HG03520 (cell line): Measurements from ENCODE around the gene CST7.

ENCODE experiments used
- ATAC-seq: cut with Tn5 transposase; IDR thresholded peaks from one replicate; pipeline ENCODE4 v1.9.1; 2021; ENCODE audit warnings: mild to moderate bottlenecking, moderate library complexity; ENCODE audit not compliant: unreplicated experiment

CST7 gene

DNA sequence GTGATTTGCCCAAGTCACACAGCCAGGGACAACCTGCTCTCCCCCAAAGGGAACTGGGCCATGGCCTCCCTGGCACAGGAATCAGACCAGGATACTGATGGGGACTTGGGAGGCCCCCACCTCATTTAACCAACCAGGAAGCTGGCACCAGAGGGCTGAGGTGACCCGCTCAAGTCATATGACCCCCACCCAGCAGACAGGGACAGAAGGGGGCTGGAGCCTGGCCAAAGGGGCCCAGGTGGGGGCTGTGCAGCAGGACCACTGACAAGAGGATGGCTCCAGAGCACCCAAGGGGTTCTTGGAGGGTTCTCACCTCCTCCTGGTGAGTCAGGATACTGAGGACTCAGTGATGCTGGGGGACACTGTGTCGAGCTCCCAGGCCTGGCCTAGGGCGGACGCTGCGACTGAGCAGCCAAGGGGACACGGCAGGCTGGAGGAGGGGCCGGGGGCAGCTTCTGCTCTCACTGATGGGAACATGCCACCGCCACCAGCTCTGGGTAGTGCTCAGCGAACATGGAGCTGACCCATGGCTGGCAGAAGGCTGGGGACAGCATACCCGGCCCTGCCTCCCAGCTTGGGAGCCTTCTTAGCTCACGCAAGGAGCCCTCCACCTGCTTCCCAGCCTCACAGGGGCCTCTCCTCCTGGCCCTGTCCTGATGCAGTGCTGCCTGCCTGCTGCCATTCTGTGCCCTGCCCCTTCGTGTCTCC is 1.2 kb downstream of the CST7 start:
- ATAC-seq, result no peak

DNA sequence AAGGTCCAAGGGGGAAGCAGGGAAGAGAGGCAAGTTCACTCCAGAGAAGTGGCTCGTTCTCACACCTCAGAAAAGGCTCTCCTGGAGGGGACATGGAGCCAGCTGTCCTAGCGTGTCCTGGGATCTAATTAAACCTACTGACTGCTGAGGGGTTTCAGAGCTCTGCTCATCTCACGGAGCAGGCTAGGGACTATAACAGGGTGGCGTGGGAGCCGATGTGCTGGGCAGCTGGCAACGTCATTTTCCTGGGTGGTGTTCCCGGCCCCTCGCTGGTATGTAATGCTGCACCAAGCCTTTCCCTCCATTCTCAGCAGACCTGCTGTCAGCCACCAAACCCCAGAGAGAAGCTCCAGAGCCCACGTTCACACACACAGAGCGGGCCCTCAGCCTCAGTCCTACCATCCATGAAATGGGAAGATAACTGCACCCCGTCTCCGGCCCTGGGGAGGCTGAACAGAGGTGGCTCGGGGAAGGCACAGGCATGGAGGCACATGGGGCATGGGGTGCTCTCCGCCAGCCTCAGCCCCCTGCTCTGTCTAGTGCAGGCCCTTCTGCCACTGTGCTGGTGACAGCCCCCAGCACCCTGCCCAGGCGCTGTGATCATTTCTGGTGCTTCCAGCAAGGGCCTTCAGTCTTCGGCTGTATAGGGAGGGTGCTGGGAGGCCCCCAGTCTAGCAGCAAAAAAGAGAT is 1.9 kb downstream of the CST7 start:
- ATAC-seq, result no peak

DNA sequence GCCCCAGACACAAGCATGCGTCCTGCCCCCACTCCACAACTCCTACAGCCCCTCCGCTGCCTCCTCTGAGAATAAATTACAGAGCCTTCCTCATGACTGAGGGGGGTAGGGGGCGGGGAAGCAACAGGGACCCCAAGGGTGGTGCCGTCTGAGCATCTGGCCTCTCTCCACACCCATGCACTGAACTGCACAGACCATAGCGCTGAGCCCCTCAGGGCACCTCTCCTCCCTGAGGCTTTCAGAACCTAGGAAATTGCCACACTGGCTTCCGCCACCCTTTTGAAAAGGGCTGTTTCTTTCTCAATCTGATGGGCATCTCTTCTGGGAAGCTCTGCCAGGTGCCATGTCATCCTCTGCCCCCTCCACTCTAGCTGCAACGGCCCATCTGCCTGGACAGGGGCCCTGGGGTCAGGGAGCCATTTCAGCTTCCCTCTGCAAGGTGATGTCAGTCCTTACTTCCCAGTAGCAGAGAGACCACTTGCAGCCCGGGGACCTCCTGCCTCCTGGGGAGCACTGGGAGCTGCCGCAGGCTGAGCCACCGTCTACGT is 2.5 kb downstream of the CST7 start:
- ATAC-seq, result no peak

DNA sequence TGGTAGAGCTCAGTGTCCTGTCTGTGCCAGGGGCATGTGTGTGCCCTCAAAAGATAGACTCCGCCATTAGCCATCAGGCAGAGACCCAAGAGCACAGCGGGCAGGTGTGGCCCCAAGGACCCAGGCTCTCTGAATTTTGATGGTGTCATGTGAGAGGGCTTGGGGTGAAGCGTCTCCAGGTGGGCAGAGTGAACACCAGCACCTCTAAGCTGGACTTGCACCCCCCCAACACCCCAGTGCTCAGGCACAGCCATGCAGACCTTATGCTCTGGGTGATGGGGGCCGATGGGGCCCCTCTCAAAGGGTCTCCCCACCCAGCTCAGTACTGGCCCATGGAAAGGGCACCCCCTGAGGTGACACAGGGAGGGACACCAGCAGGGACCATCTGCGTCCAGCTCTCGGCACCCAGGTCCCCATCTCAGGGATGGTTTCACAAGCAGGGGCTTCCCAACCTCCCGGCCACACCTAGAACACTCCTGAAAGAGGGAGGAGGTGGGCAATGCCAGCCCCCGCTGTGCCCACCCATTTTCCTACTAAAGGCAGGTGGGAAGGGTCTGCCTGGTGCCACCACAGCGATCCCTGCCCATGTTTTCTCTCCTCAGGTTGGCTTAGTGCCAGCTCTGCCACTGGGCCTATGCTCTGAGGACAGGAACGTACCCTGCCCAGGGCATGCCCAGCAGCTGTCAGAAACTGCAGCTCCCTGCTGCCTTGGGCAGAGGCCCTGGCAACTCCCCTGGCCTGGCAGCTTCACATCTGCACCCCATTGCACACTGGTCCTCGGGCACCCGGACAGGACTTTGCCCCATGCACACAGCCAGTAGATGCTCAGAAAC is 3.5 kb downstream of the CST7 start:
- no peak for ATAC-seq

DNA sequence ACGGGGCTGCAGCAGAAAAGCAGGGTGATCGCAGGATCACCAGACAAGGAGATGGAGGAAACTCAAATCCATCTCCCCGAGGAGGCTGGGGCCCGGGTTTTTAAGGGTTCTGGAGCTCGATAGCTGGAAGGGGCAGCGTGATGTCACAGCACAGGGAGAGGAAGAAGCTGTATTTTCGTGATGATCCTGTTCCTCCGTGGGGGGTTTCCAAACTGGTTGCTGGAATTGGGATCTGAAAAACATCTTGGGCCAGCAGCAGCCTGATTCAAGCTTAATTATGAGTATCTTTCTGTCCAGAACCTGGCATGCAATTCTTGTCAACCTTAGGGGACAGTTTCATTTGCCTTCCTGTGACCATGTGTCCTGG is 4.1 kb downstream of the CST7 start:
- no peak for ATAC-seq

DNA sequence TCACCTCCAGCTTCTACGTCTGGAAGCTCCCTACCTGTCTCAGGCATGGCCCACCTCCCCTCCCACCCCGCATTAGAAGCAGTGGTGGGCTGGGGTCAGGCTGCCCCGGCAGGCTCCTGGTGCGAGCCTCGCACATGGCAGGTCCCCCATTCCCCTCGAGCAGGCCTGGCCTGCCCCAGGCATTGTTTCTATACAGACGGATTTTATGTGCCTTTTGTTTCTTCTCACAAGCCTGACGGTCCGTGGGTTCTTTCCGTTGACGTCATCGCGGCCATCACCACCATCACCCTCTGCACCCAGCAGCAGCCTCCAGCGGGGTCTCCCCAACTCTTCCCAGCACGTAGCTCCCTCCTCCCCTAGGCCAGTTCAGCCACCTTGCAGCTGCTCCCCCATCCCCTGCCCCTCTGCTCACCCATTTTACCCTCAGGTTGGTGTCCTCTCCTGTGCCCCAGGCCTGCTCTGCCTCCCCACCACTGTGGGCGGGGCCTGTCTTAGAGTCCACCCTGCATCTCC is 4.6 kb downstream of the CST7 start:
- no peak for ATAC-seq

DNA sequence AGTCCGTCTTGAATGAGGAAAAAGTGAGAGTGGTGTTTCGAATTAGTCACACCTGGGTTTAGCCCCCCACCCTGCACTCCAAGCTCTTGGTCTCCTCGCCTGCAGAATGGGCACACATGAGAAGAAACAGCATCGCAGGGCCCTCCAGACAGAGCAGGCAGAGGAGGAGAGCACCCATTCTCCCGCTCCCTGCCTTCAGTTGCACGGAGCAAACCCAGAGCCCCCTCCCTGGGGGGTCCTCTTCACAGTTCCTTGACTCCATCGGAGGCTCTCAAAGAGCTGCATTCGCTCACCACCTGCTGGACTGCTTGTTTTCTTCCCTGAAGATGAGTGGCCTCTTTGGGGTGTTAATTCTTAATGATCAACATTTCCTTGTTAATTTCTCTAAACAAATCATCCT is 5.1 kb downstream of the CST7 start:
- no peak for ATAC-seq

DNA sequence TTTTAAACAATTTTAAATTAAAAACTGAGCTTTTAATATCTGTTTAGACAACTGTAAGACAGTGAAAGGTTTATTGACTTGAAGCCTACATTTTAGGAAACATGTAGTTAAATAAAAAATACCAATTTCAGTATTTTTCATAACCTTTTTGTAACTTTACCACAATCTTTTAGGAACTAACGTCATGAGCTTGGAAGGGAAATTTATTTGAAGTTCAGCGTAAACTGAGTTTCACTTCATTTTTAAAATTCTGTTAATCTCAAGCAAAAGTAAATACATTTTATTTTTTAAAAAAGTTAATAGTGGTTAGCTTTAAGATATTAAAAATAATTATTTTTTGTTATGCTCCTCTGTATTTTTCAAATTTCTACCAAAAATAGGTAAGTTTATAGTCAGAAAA is 5.5 kb downstream of the CST7 start:
- no peak for ATAC-seq

DNA sequence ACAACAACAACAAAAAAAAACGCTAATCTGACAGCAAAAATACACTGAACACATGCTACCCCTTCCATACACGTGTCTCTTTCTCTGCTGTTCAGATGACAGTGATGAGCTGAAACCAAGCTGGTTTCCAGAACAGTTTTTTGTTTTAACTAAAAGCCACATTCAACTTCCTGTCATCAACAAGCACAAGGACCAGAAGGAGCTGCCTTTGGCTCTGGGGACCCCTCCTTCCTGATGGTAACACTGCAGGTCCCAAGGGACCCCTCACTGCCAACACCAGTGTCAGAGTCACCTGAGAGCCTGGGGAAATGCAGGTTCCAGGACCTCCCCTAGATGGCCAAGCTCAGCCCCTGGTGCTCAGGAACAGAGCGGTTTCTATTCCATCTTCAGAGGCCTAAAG is 6.0 kb downstream of the CST7 start:
- ATAC-seq, result peak; percentile 65

DNA sequence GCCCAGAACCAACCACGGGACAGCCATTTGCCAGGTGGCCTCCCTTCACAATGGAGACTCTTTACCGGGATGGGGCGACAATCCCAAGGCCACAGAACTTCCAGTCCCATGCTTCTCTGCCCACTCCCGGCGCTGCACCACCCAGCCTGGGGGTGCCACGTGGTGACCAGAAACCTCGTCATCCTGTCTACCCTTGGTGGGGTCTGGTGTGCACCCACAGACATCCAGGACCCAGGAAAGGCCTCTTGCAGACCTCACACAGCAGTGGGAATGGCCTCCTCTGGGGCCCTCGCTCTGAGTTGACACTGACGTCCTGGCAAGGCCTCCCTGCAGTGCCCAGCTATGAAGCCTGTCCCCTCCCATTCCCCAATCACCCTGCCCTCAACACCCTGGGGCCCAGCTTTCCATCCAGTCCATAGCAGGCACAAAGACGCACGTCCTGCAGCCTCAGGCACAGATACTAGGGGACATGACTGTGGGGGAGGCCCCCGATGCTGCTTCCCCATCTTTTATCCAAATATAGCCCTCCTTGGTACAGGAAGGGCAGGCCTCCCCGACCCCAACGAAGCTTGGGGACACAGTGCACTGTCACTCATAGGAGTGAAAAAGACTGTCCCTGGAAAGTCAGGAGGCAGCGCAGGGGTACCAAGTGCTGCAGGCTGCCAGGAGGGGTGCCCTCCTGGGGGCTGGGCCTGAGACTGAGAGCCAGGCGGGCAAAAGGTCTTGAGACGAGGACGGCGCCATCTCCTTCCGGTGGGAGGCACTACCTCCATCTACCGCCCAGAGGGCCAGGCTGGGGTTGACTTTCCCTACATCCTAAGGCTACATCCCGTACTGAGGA is 7.2 kb downstream of the CST7 start:
- no peak for ATAC-seq

DNA sequence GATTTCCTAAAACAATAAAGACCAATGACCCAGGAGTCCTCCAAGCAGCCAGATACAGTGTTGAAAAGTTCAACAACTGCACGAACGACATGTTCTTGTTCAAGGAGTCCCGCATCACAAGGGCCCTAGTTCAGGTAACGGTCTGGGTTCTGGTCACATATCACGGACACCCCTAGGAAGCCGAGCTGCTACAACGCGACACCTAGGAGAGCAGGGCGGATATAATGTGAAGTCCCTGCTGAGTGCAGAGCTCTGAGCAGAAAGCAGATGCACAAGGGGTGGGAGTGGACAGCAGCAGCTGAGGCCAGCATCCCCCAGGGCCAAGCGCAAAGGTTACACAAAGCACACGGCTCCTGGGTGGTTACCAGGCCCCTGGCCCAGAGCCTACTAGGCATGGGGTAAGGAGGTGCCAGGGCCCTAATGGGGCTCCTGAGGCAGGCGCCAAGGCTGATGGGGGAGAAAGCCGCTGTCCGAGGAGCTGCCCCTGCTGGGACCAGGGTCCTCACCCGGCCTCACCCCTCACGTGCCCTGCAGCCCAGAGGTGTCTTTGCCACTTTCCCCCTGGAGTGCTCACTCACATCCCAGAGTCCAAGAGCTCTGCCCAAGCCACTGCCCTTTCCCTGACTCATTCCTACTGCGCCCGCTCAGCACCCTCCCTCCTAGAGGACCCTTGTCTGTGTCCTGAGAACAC is 8.4 kb downstream of the CST7 start:
- ATAC-seq, result no peak

DNA sequence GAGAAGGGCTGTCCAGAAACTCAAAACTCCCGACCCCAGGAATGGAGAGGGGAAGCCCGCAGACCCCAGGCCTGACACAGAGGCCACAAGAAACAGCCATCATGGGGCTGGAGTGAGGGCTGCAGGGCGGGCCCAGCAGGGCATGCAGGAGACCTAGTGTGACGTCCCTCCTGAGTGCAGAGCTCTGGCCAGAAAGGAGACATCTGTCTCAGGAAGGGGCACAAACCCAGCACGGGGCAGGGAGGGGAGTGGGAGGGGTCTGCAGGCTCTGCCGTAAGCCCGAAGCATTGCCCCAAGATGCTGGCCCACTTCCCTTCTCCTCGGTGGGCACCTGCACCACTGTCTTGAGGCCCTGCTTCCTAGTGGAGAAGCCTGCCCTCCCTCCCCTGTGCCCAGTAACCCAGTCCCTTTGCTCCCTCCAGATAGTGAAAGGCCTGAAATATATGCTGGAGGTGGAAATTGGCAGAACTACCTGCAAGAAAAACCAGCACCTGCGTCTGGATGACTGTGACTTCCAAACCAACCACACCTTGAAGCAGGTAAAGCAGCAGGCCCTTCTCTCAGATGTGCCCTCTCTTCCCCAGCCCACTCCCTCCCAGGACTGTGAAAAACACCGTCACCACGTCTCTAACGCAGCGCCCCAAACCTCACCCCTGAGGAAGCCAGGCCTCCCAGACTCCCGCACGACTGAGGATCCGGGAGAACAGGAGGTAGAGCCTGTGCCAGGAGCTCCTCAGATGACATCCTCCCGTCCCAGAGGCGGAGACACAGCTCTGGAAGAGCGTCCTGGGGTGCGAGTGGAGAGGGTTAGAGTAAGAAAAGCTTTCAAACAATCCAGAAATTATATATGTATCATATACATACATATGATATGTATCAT is 9.7 kb downstream of the CST7 start:
- ATAC-seq, result no peak

DNA sequence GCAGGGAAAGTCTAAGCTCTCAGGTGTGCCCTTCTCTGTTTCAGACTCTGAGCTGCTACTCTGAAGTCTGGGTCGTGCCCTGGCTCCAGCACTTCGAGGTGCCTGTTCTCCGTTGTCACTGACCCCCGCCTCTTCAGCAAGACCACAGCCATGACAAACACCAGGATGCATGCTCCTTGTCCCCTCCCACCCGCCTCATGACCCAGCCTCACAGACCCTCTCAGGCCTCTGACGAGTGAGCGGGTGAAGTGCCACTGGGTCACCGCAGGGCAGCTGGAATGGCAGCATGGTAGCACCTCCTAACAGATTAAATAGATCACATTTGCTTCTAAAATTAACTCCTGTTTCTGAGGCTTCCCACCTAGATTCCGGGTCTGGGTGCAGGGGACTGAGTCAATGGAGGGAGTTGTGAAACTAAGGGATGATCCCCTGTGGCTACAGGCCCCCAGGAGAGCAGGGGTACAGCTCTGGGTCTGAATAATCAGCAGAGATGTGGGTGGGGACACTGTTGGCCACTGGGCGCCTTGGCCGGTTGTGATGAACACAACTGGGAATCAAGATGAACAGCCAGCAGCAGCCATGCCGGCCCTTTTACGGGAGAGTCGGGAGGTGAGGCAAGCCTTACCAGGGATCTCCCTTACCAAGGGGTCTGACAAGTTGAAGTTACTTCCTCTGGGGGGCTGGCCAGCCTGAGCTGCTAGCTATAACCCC is 10.7 kb downstream of the CST7 start:
- ATAC-seq, result no peak

DNA sequence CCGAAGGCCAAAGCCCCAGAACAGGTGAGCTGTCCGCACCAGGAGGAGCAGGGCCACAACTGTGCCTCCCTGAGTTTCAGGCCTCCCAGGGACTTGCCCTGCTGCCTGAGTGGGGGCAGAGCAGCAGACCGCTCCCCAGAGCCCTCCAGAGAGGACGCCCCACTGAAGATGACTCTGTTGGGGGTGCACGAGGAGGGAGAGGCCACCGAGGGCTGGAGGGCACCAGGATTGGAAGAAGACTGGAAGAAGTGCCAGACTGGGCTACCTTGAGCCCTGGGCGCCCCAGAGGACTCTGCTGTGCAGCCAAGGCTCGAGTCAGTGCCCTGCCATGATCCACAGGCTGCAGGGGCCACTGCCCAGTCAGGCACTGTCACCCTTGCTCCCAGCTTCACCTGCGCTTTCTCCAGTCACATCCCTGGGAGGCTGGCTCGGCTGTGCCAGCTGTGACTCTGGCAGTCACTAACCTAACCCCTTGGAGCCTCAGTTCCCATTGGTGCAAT is 11.3 kb downstream of the CST7 start:
- ATAC-seq, result no peak

DNA sequence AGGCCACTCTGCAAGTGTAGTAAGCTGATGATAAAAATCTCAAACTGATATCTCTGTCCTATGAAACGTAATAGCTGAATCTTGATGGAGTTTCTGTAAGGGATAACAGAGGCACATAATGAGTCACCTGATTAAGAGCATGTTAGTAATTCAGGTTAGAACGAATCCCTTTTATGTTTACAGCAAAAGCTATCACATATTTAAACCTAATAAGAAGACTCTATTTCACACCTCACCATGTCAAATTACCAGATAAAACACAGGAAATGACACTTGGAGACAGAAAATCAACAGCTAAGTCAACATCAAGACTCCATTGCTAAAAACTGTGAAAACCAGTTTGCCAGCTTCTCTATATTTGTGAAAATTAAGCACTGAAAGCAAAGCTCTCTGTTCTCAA is 11.8 kb downstream of the CST7 start:
- ATAC-seq, result no peak

DNA sequence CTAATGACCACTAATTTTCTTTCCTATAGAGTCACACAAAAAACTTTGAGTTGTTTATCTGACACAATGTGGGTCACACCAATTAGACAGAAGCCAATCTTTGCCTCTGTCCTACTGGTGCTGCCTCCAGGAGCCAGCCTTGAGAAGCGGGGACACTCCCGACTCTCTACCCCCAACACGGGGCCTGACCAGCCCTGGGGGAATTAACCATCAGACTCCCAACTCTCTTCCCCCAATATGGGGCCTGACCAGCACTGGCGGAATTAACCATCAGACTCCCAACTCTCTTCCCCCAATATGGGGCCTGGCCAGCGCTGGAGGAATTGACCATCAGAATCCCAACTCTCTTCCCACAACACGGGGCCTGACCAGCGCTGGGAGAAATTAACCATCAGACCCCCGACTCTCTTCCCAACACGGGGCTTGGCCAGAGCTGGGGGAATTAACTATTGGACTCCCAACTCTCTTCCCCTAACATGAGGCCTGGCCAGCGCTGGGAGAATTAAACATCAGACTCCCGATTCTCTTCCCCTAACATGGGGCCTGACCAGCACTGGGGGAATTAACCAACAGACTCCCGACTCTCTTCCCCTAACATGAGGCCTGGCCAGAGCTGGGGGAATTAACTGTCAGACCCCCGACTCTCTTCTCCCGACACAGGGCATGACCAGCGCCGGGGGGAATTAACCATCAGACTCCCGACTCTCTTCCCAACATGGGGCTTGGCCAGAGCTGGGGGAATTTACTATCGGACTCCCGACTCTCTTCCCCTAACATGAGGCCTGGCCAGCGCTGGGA is 12.5 kb downstream of the CST7 start:
- no peak for ATAC-seq

DNA sequence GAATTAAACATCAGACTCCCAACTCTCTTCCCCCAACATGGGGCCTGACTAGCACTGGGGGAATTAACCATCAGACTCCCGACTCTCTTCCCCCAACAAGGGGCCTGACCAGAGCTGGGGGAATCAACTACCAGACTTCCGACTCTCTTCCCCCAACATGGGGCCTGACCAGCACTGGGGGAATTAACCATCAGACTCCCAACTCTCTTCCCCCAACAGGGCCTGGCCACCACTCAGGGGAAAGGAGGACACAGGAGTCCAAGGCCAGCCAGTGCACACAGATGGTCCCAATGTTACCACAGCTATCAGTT is 13.1 kb downstream of the CST7 start:
- ATAC-seq, result no peak

DNA sequence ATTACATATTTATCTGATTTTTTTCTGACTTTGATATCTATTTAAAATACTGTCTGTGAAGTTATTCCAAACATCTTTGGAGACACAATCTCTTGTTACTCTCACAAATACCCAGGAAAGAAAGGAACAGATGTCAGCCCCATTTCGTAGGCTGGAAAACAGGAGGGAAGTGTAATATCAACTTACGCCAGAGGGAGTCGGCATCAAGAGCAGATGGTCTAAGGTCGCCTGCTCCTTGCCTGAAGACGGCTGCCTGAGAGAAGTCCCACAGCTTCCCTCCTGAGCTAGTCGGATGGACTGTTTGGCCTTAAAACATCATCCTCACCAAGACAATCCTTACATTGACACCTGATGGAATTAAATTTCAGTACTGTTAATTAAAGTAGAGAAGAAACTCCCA is 13.4 kb downstream of the CST7 start:
- no peak for ATAC-seq
